Skeletal muscle satellite cell (primary cell): Measurements from ENCODE around the gene LYZL4.

Experiments used
- H3K27me3 ChIP-seq: 2 replicates; pipeline ENCODE4 v1.7.0; 2013; ENCODE audit warnings: low read length; ENCODE audit not compliant: control insufficient read depth, insufficient read depth
- H3K36me3 ChIP-seq: 2 replicates; pipeline ENCODE4 v1.7.0; 2013; ENCODE audit warnings: mild to moderate bottlenecking, control low read depth, low read length; ENCODE audit not compliant: insufficient read depth
- H3K4me1 ChIP-seq: 2 replicates; pipeline ENCODE4 v1.7.0; 2013; ENCODE audit warnings: low read length; ENCODE audit not compliant: control insufficient read depth, insufficient read depth
- H3K4me2 ChIP-seq: 2 replicates; pipeline ENCODE4 v1.7.0; 2013; ENCODE audit warnings: mild to moderate bottlenecking, low read length
- H3K4me3 ChIP-seq: 2 replicates; pipeline ENCODE4 v1.7.0; 2013; ENCODE audit warnings: low read length
- H3K9ac ChIP-seq: 2 replicates; pipeline ENCODE4 v1.7.0; 2013; ENCODE audit warnings: mild to moderate bottlenecking, low read depth, low read length, moderate library complexity
- H3K9me3 ChIP-seq: replicated peaks from 2 replicates; pipeline ENCODE4 v1.7.0; 2013; ENCODE audit warnings: mild to moderate bottlenecking, control low read depth, low read length

LYZL4 gene

DNA sequence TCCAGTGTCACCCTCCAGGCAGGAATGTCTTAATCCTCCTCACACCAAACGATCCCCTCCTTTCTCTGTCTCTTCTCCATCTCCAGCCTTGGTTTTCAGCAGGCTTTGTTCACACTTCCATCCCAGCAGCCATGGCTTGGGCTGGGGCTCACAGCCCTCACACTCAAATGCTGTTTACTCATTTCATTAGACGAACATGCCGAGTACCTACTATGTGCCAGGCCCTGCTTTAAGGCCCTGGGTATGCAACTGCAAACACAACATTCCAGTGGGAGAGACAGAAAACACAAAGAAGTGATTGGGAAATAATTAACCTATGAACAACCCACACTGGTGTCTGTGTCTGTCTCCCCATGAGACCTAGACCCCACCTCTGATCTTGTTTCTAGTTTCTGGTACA is 43.9 kb downstream of the LYZL4 start:
- Histone ChIP-seq H3K9me3 (no peaks in the 10 kb centered on the region), H3K36me3 (no peaks in the 10 kb centered on the region), H3K9ac (no peak overlapping the region), H3K4me2 (no peak overlapping the region), H3K27me3 (peaks cover 25% of the 10 kb centered on the region), H3K4me1 (no peaks in the 10 kb centered on the region), H3K4me3 (no peak overlapping the region)

DNA sequence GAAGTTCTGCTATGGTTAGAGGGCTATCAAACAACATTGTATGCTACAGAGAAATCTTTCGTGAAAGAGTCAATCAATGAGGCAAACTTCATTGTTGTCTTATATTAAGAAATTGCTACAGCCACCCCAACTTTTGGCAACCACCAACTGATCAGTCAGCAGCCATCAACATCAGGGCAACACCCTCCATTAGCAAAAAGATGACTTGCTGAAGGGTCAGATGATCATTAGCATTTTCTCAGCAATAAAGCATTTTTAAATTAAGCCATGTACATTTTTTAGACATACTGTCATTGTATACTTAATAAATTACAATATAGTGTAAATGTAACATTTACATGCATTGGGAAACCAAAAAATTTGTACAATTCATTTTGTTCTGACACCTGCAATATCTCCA is 53.1 kb downstream of the LYZL4 start:
- H3K27me3 ChIP-seq, result peaks cover 14% of the 10 kb centered on the region
- H3K4me1 ChIP-seq, result no peaks in the 10 kb centered on the region
- H3K36me3 ChIP-seq, result no peaks in the 10 kb centered on the region
- no peak overlapping the region for H3K9ac ChIP-seq
- no peak overlapping the region for H3K4me3 ChIP-seq
- no peaks in the 10 kb centered on the region for H3K9me3 ChIP-seq
- no peak overlapping the region for H3K4me2 ChIP-seq

DNA sequence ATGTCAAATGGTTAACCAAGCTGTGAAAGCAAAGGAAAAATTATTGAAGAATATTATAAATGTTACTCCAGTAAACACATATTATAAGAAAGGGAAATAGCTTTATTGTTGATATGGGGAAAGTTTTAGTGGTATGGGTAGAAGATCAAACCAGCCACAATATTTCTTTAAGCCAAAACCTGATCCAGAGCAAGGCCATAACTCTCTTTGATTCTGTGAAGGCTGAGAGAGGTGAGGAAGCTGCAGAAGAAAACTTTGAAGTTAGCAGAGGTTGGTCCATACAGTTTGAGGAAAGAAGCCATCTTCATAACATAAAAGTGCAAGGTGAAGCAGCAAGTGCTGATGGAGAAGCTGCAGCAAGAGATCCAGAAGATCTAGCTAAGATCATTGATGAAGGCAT is 54.8 kb downstream of the LYZL4 start:
- no peak overlapping the region for H3K9ac ChIP-seq
- no peaks in the 10 kb centered on the region for H3K9me3 ChIP-seq
- no peak overlapping the region for H3K4me3 ChIP-seq
- H3K27me3 ChIP-seq, result peaks cover 16% of the 10 kb centered on the region
- H3K4me1 ChIP-seq, result no peaks in the 10 kb centered on the region
- no peaks in the 10 kb centered on the region for H3K36me3 ChIP-seq
- no peak overlapping the region for H3K4me2 ChIP-seq

- H3K4me2 ChIP-seq, result no peak overlapping the region
- no peak overlapping the region for H3K4me3 ChIP-seq
- peaks cover 13% of the 10 kb centered on the region for H3K27me3 ChIP-seq
- H3K4me1 ChIP-seq, result no peaks in the 10 kb centered on the region
- H3K9me3 ChIP-seq, result no peaks in the 10 kb centered on the region
- no peak overlapping the region for H3K9ac ChIP-seq
- H3K36me3 ChIP-seq, result no peaks in the 10 kb centered on the region
Measured at GRCh38 chr3:42353631-42354030, 56.8 kb downstream of the LYZL4 start.

- Histone ChIP-seq H3K9ac (no peak overlapping the region), H3K9me3 (no peaks in the 10 kb centered on the region), H3K27me3 (peaks cover 13% of the 10 kb centered on the region), H3K4me3 (no peak overlapping the region), H3K4me2 (no peak overlapping the region), H3K4me1 (no peaks in the 10 kb centered on the region), H3K36me3 (no peaks in the 10 kb centered on the region)
Measured at GRCh38 chr3:42351207-42351606, 59.2 kb downstream of the LYZL4 start.

- H3K9me3 ChIP-seq, result no peaks in the 10 kb centered on the region
- no peak overlapping the region for H3K9ac ChIP-seq
- H3K27me3 ChIP-seq, result peaks cover 17% of the 10 kb centered on the region
- no peak overlapping the region for H3K4me2 ChIP-seq
- H3K36me3 ChIP-seq, result no peaks in the 10 kb centered on the region
- no peaks in the 10 kb centered on the region for H3K4me1 ChIP-seq
- no peak overlapping the region for H3K4me3 ChIP-seq
Measured at GRCh38 chr3:42349765-42350594, 60.4 kb downstream of the LYZL4 start.

- H3K4me1 ChIP-seq, result no peaks in the 10 kb centered on the region
- no peak overlapping the region for H3K4me2 ChIP-seq
- H3K36me3 ChIP-seq, result no peaks in the 10 kb centered on the region
- no peaks in the 10 kb centered on the region for H3K9me3 ChIP-seq
- H3K4me3 ChIP-seq, result no peak overlapping the region
- H3K27me3 ChIP-seq, result peaks cover 12% of the 10 kb centered on the region
- H3K9ac ChIP-seq, result no peak overlapping the region
Measured at GRCh38 chr3:42347928-42348327, 62.5 kb downstream of the LYZL4 start.
